Osteoblast (primary cell): ENCODE results near the gene FBRSL1. TPM values are rescaled to one million over a fixed set of nuclear protein-coding genes. Genes with fewer than 3 reads are reported as not detected.

Source experiments
- DNase-seq: peaks from one replicate; pipeline ENCODE4 v3.0.0; 2011; ENCODE audit warnings: low spot score, mixed read lengths; ENCODE audit not compliant: insufficient read length; ENCODE audit errors: missing footprints
- H2AFZ ChIP-seq: 2 replicates; pipeline ENCODE4 v1.6.0; 2011; ENCODE audit warnings: mild to moderate bottlenecking, low read length
- H3K27ac ChIP-seq: 2 replicates; pipeline ENCODE4 v1.5.1; 2011; ENCODE audit warnings: mild to moderate bottlenecking, low read depth, low read length, moderate library complexity
- H3K27me3 ChIP-seq: 2 replicates; pipeline ENCODE4 v1.6.0; 2012; ENCODE audit warnings: mild to moderate bottlenecking, control low read depth, inconsistent platforms, low read length, moderate library complexity; ENCODE audit not compliant: insufficient read depth
- H3K36me3 ChIP-seq: 2 replicates; pipeline ENCODE4 v1.5.1; 2011; ENCODE audit warnings: mild to moderate bottlenecking, low read length, control low read depth, moderate library complexity; ENCODE audit not compliant: insufficient read depth
- H3K4me1 ChIP-seq: 2 replicates; pipeline ENCODE4 v1.5.1; 2011; ENCODE audit warnings: mild to moderate bottlenecking, low read length, control low read depth, moderate library complexity; ENCODE audit not compliant: insufficient read depth
- H3K4me2 ChIP-seq: 2 replicates; pipeline ENCODE4 v1.6.0; 2011; ENCODE audit warnings: mild to moderate bottlenecking, low read length; ENCODE audit not compliant: insufficient read depth
- H3K4me3 ChIP-seq: fragments of 200-600 bp; sonication (generic); 3 replicates; pipeline ENCODE4 v1.5.1; 2012; ENCODE audit warnings: mild to moderate bottlenecking, low read length, inconsistent platforms; ENCODE audit not compliant: insufficient read depth
- H3K79me2 ChIP-seq: 2 replicates; pipeline ENCODE4 v1.6.0; 2012; ENCODE audit warnings: mild to moderate bottlenecking, low read length, control low read depth, inconsistent platforms; ENCODE audit not compliant: insufficient read depth
- H3K9me3 ChIP-seq: 2 replicates; pipeline ENCODE4 v1.5.1; 2011; ENCODE audit warnings: low read depth, low read length, control low read depth
- H4K20me1 ChIP-seq: 2 replicates; pipeline ENCODE4 v1.6.0; 2012; ENCODE audit warnings: mild to moderate bottlenecking, low read length, control low read depth; ENCODE audit not compliant: insufficient read depth
- CTCF ChIP-seq: IDR thresholded peaks from 2 replicates; pipeline ENCODE4 v1.5.1; 2011; ENCODE audit warnings: mild to moderate bottlenecking, low read depth, low read length, moderate library complexity; ENCODE audit errors: extremely low read depth
- total RNA-seq: library from RNA; depleted of rRNA; stranded (reverse); fragments of >200 nt; gene quantifications from 2 replicates; pipeline ENCODE4 v1.2.3, GENCODE V29; 2012

FBRSL1 gene
- total RNA-seq, 1 donor: 12.3 TPM

GRCh38 chr12:132452596-132453350 is 37.2 kb upstream of the FBRSL1 start:
- TF ChIP-seq CTCF: no peak
- H2AFZ ChIP-seq: no peak overlapping the region
- no peaks in the 10 kb centered on the region for H3K9me3 ChIP-seq
- H3K36me3 ChIP-seq: no peaks in the 10 kb centered on the region
- H3K4me1 ChIP-seq: no peaks in the 10 kb centered on the region
- no peak for DNase-seq
- H3K4me2 ChIP-seq: no peak overlapping the region
- no peak overlapping the region for H3K4me3 ChIP-seq
- no peak overlapping the region for H3K27ac ChIP-seq
- no peaks in the 10 kb centered on the region for H4K20me1 ChIP-seq
- no peaks in the 10 kb centered on the region for H3K79me2 ChIP-seq
- H3K27me3 ChIP-seq: peaks cover 19% of the 10 kb centered on the region

GRCh38 chr12:132453361-132454192 is 36.4 kb upstream of the FBRSL1 start:
- Histone ChIP-seq H3K4me1 (no peaks in the 10 kb centered on the region), H3K36me3 (no peaks in the 10 kb centered on the region), H3K79me2 (no peaks in the 10 kb centered on the region), H3K4me3 (no peak overlapping the region), H4K20me1 (no peaks in the 10 kb centered on the region), H2AFZ (no peak overlapping the region), H3K9me3 (no peaks in the 10 kb centered on the region), H3K4me2 (no peak overlapping the region), H3K27me3 (peaks cover 19% of the 10 kb centered on the region), H3K27ac (no peak overlapping the region)
- DNase-seq: peak; percentile 91
- no peak for TF ChIP-seq CTCF

GRCh38 chr12:132454193-132454932 is 35.6 kb upstream of the FBRSL1 start:
- Histone ChIP-seq H3K4me2 (no peak overlapping the region), H3K27ac (no peak overlapping the region), H3K4me3 (no peak overlapping the region), H3K36me3 (no peaks in the 10 kb centered on the region), H3K79me2 (no peaks in the 10 kb centered on the region), H4K20me1 (no peaks in the 10 kb centered on the region), H3K9me3 (no peaks in the 10 kb centered on the region), H2AFZ (no peak overlapping the region), H3K27me3 (peaks cover 18% of the 10 kb centered on the region), H3K4me1 (no peaks in the 10 kb centered on the region)
- no peak for TF ChIP-seq CTCF
- peak; percentile 88 for DNase-seq
